LoVo (cell line): ENCODE data around the gene SLK.

ENCODE experiments used
- DNase-seq: peaks from one replicate; pipeline ENCODE4 v3.0.0-alpha.2; 2016; ENCODE audit warnings: low spot score

Gene SLK

GRCh38 chr10:103966671-103967447, at the start of gene SLK:
TSS of gene SLK (plus strand) at chr10:103967140. CDS start at chr10:103967746, 606 bp downstream.
- peak; percentile 88 for DNase-seq

- DNase-seq = peak; percentile 55
These were observed 49.5 kb upstream of the SLK start for GRCh38 chr10:103917302-103918052.

- peak; percentile 99 for DNase-seq
These were observed 48.7 kb upstream of the SLK start, which contains the start of gene STN1 for GRCh38 chr10:103918053-103918846. TSS of gene STN1 (minus strand) at chr10:103918184. CDS start at chr10:103917594, 590 bp downstream.

GRCh38 chr10:103919648-103920025, 47.3 kb upstream of the SLK start:
- no peak for DNase-seq

GRCh38 chr10:103921248-103921647, 45.7 kb upstream of the SLK start:
- DNase-seq = no peak

- no peak for DNase-seq
These were observed 45.2 kb upstream of the SLK start for GRCh38 chr10:103921750-103922195.

GRCh38 chr10:103922659-103923058, 44.3 kb upstream of the SLK start:
- DNase-seq = no peak

GRCh38 chr10:103923502-103923901, 43.4 kb upstream of the SLK start:
- peak; percentile 26 for DNase-seq

- DNase-seq = no peak
These were observed 41.3 kb upstream of the SLK start for GRCh38 chr10:103925591-103925990.

- DNase-seq = no peak
These were observed 40.1 kb upstream of the SLK start for GRCh38 chr10:103926722-103927319.

- DNase-seq = no peak
These were observed 38.2 kb upstream of the SLK start for GRCh38 chr10:103928784-103929183.

GRCh38 chr10:103929381-103929921, 37.5 kb upstream of the SLK start:
- no peak for DNase-seq

- no peak for DNase-seq
These were observed 36.5 kb upstream of the SLK start for GRCh38 chr10:103930449-103930848.

GRCh38 chr10:103930881-103931280, 36.1 kb upstream of the SLK start:
- no peak for DNase-seq

- DNase-seq = no peak
These were observed 35.3 kb upstream of the SLK start for GRCh38 chr10:103931603-103932002.

- DNase-seq = no peak
These were observed 34.7 kb upstream of the SLK start for GRCh38 chr10:103932271-103932670.

GRCh38 chr10:103932971-103933370, 34.0 kb upstream of the SLK start:
- no peak for DNase-seq

- DNase-seq = no peak
These were observed 33.3 kb upstream of the SLK start for GRCh38 chr10:103933557-103934121.

GRCh38 chr10:103934308-103934707, 32.6 kb upstream of the SLK start:
- no peak for DNase-seq

- no peak for DNase-seq
These were observed 30.9 kb upstream of the SLK start for GRCh38 chr10:103936022-103936421.

GRCh38 chr10:103939522-103939921, 27.4 kb upstream of the SLK start:
- DNase-seq = no peak
